GM12891 (cell line): ENCODE measurements around the gene PRR15L.

Experiments
- POLR2A ChIP-seq: IDR thresholded peaks from 2 replicates; pipeline ENCODE4 v1.6.1; 2011; ENCODE audit warnings: low read depth, low read length, control low read depth
- POLR2AphosphoS5 ChIP-seq: IDR thresholded peaks from 2 replicates; pipeline ENCODE4 v1.6.1; 2011; ENCODE audit warnings: low read depth, low read length, control low read depth
- SPI1 ChIP-seq: IDR thresholded peaks from 2 replicates; pipeline ENCODE4 v1.6.1; 2011; ENCODE audit warnings: low read depth, low read length, control low read depth
- TAF1 ChIP-seq: IDR thresholded peaks from 2 replicates; pipeline ENCODE4 v1.6.1; 2011; ENCODE audit warnings: low read depth, low read length, control low read depth

DNA sequence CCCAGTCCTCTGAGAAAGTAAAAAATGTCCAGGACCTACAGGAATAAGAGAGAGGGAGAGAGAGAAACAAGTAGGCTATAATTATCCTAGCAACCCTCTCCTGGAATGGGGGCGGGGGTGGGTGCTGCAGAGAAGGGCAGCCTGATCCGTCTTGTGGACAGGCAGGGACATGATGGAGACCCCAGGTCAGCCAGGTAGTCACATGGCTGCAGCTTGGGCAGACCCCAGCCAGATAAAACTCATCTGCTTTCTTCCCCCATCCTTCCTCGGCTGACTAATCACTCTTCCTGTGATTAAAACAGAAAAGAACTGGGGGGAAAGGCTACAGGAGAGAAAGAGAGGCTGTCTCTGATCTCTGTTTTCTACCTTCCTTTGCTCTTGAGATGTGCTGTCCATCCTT lies 47.3 kb upstream of the PRR15L start:
- TF ChIP-seq POLR2A (no peak), TAF1 (no peak), POLR2AphosphoS5 (no peak), SPI1 (no peak)
